ENCODE data around the gene KCNQ1.

KCNQ1 gene

GRCh38 chr11:2887515-2888195 is 442.8 kb downstream of the KCNQ1 start:
- TF ChIP-seq GATA3 (IDR thresholded peaks at IDR 0.05; ENCODE audit: low read depth, low read length), result no peak

GRCh38 chr11:2888266-2888968 is 443.6 kb downstream of the KCNQ1 start:
- no peak for TF ChIP-seq GATA2 (IDR thresholded peaks at IDR 0.05; ENCODE audit: low read depth, low read length)
- no peak for TF ChIP-seq GATA3 (IDR thresholded peaks at IDR 0.05; ENCODE audit: low read depth, low read length)

GRCh38 chr11:2889362-2890273 is 444.8 kb downstream of the KCNQ1 start:
- TF ChIP-seq GATA2 (IDR thresholded peaks at IDR 0.05; ENCODE audit: low read depth, low read length) (no peak), GATA3 (IDR thresholded peaks at IDR 0.05; ENCODE audit: low read depth, low read length) (no peak)

- TF ChIP-seq GATA2 (IDR thresholded peaks at IDR 0.05; ENCODE audit: low read depth, low read length) (no peak), GATA3 (IDR thresholded peaks at IDR 0.05; ENCODE audit: low read depth, low read length) (no peak)
Measured at GRCh38 chr11:2890466-2891294, 445.9 kb downstream of the KCNQ1 start.

GRCh38 chr11:2891326-2892214 is 446.8 kb downstream of the KCNQ1 start:
- TF ChIP-seq GATA3 (IDR thresholded peaks at IDR 0.05; ENCODE audit: low read depth, low read length) (no peak), GATA2 (IDR thresholded peaks at IDR 0.05; ENCODE audit: low read depth, low read length) (no peak)

GRCh38 chr11:2892215-2892966 is 447.6 kb downstream of the KCNQ1 start:
- TF ChIP-seq GATA2 (IDR thresholded peaks at IDR 0.05; ENCODE audit: low read depth, low read length) (no peak), GATA3 (IDR thresholded peaks at IDR 0.05; ENCODE audit: low read depth, low read length) (no peak)

- TF ChIP-seq GATA3 (IDR thresholded peaks at IDR 0.05; ENCODE audit: low read depth, low read length) (no peak), GATA2 (IDR thresholded peaks at IDR 0.05; ENCODE audit: low read depth, low read length) (no peak)
Measured at GRCh38 chr11:2892967-2893528, 448.2 kb downstream of the KCNQ1 start.

GRCh38 chr11:2893935-2894334 is 449.1 kb downstream of the KCNQ1 start:
- TF ChIP-seq GATA3 (IDR thresholded peaks at IDR 0.05; ENCODE audit: low read depth, low read length) (no peak), GATA2 (IDR thresholded peaks at IDR 0.05; ENCODE audit: low read depth, low read length) (no peak)

- TF ChIP-seq GATA3 (IDR thresholded peaks at IDR 0.05; ENCODE audit: low read depth, low read length), result no peak
- no peak for TF ChIP-seq GATA2 (IDR thresholded peaks at IDR 0.05; ENCODE audit: low read depth, low read length)
Measured at GRCh38 chr11:2896047-2896446, 451.2 kb downstream of the KCNQ1 start.

- TF ChIP-seq GATA3 (IDR thresholded peaks at IDR 0.05; ENCODE audit: low read depth, low read length) (no peak), GATA2 (IDR thresholded peaks at IDR 0.05; ENCODE audit: low read depth, low read length) (no peak)
Measured at GRCh38 chr11:2897048-2897447, 452.2 kb downstream of the KCNQ1 start.

GRCh38 chr11:2898366-2899079 is 453.7 kb downstream of the KCNQ1 start:
- TF ChIP-seq GATA3 (IDR thresholded peaks at IDR 0.05; ENCODE audit: low read depth, low read length) (no peak), GATA2 (IDR thresholded peaks at IDR 0.05; ENCODE audit: low read depth, low read length) (no peak)
